GM12878 (cell line): Measurements from ENCODE around the gene NLRC3. TPM values are rescaled to one million over a fixed set of nuclear protein-coding genes. Genes with fewer than 3 reads are reported as not detected.

Source experiments
- ATAC-seq: fragments of 200-7000 bp; cut with Tn5 transposase; 3 replicates; pipeline ENCODE4 v1.9.1; 2020; ENCODE audit warnings: mild to moderate bottlenecking, moderate library complexity
- BruUV-seq: library from RNA; stranded (reverse); fragments of 400-500 nt; replicated peaks from 2 replicates; lab custom pipeline; 2021; lab: Mats Ljungman, UMichigan
- CTCF ChIA-PET: fragments of 300-600 bp; sonication (Branson Sonifier 250); formaldehyde crosslinking; extraction: SDS; loops from one replicate; lab custom pipeline; 2021; ENCODE audit warnings: inconsistent platforms; lab: Yijun Ruan, JAX
- POLR2A ChIA-PET: fragments of 350-600 bp; formaldehyde crosslinking; extraction: SDS; loops from one replicate; lab custom pipeline; 2021; ENCODE audit warnings: inconsistent platforms; lab: Charles Lee
- RAD21 ChIA-PET: fragments of 300-600 bp; sonication (Branson Sonifier 250); formaldehyde crosslinking; loops from one replicate; lab custom pipeline; 2023; ENCODE audit warnings: antibody characterized with exemption; ENCODE audit not compliant: unreplicated experiment; lab: Charles Lee
- SMC1A ChIA-PET: fragments of 300-600 bp; sonication (Branson Sonifier 250); formaldehyde crosslinking; loops from one replicate; lab custom pipeline; 2023; ENCODE audit not compliant: unreplicated experiment, uncharacterized antibody; lab: Charles Lee
- DNase-seq: peaks from one replicate; pipeline ENCODE4 v3.0.0-alpha.2; 2011; ENCODE audit warnings: low read depth, low spot score
- FAIRE-seq: peaks from 3 replicates; lab custom pipeline; 2011; peaks lifted over from hg19 to GRCh38; lab: Jason Lieb, UNC
- H2AFZ ChIP-seq: 2 replicates; pipeline ENCODE4 v1.6.0; 2011; ENCODE audit warnings: low read depth, low read length, control low read depth; ENCODE audit not compliant: control insufficient read depth
- H3K27ac ChIP-seq: 2 replicates; pipeline ENCODE4 v1.5.1; 2011; ENCODE audit warnings: control low read depth; ENCODE audit not compliant: control insufficient read depth, insufficient read depth
- H3K27me3 ChIP-seq, 2 experiments: replicated peaks in 1 of 2; 2 replicates each; pipeline versions ENCODE4 v1.6.0 to v1.6.1; 2011; ENCODE audit warnings: low read length in 1 of 2; ENCODE audit not compliant: control insufficient read depth in 2 of 2, insufficient read depth in 2 of 2
- H3K36me3 ChIP-seq, 2 experiments: 2 replicates each; pipeline ENCODE4 v1.5.1; 2011; ENCODE audit warnings: low read length in 1 of 2; ENCODE audit not compliant: control insufficient read depth in 2 of 2, insufficient read depth in 2 of 2
- H3K4me1 ChIP-seq: 2 replicates; pipeline ENCODE4 v1.6.1; 2011; ENCODE audit warnings: mild to moderate bottlenecking, low read length, moderate library complexity, mixed read lengths; ENCODE audit not compliant: control insufficient read depth, insufficient read depth
- H3K4me2 ChIP-seq: 2 replicates; pipeline ENCODE4 v1.6.0; 2011; ENCODE audit warnings: control low read depth; ENCODE audit not compliant: control insufficient read depth, insufficient read depth
- H3K4me3 ChIP-seq: fragments of 200-600 bp; sonication (generic); 2 replicates; pipeline ENCODE4 v1.5.1; 2016
- H3K79me2 ChIP-seq: 2 replicates; pipeline ENCODE4 v1.6.0; 2011; ENCODE audit warnings: low read length; ENCODE audit not compliant: control insufficient read depth, insufficient read depth
- H3K9ac ChIP-seq: 2 replicates; pipeline ENCODE4 v1.8.0; 2011; ENCODE audit warnings: low read length, control low read depth, mixed read lengths; ENCODE audit not compliant: control insufficient read depth, insufficient read depth
- H3K9me3 ChIP-seq: replicated peaks from 3 replicates; pipeline ENCODE4 v1.5.1; 2011; ENCODE audit warnings: mild to moderate bottlenecking, low read length; ENCODE audit not compliant: control insufficient read depth, insufficient read depth
- H4K20me1 ChIP-seq: 2 replicates; pipeline ENCODE4 v1.6.0; 2011; ENCODE audit not compliant: control insufficient read depth, insufficient read depth
- ASH2L ChIP-seq: fragments of 300-600, 200-600 bp; sonication (generic); IDR thresholded peaks from 2 replicates; pipeline ENCODE4 v1.6.1; 2017; ENCODE audit warnings: low read depth, mild to moderate bottlenecking, borderline replicate concordance
- ETV6 ChIP-seq, 2 experiments: fragments of 450-650 bp in 1 of 2; IDR thresholded peaks in 1 of 2; conservative IDR thresholded peaks in 1 of 2; 2 replicates each; pipeline ENCODE4 v1.6.1; 2014; ENCODE audit warnings: antibody characterized with exemption in 1 of 2, borderline replicate concordance in 1 of 2, low read depth in 1 of 2, mild to moderate bottlenecking in 1 of 2, moderate library complexity in 1 of 2
- HCFC1 ChIP-seq: fragments of 150-350 bp; IDR thresholded peaks from 2 replicates; pipeline ENCODE4 v1.6.1; 2014; ENCODE audit warnings: low read length
- HDAC6 ChIP-seq: fragments of 200-600 bp; sonication (generic); IDR thresholded peaks from one replicate; pipeline ENCODE4 v1.8.0; 2017; ENCODE audit warnings: antibody characterized with exemption; ENCODE audit not compliant: unreplicated experiment
- HDGF ChIP-seq: fragments of 450-650 bp; IDR thresholded peaks from 2 replicates; pipeline ENCODE4 v1.6.1; 2016; ENCODE audit warnings: antibody characterized with exemption
- IKZF1 ChIP-seq: fragments of 450-650 bp; conservative IDR thresholded peaks from 2 replicates; pipeline ENCODE4 v1.6.1; 2017; ENCODE audit warnings: antibody characterized with exemption, mild to moderate bottlenecking
- IKZF2 ChIP-seq, 2 experiments: fragments of 450-650 bp; IDR thresholded peaks; 2 replicates each; pipeline ENCODE4 v1.6.1; 2017; ENCODE audit warnings: mild to moderate bottlenecking in 2 of 2, moderate library complexity in 2 of 2
- LARP7 ChIP-seq: fragments of 450-650 bp; IDR thresholded peaks from 2 replicates; pipeline ENCODE4 v1.6.1; 2017; ENCODE audit warnings: mild to moderate bottlenecking
- MYC ChIP-seq: IDR thresholded peaks from 2 replicates; pipeline ENCODE4 v1.6.1; 2011; ENCODE audit warnings: mild to moderate bottlenecking, low read length, moderate library complexity, inconsistent platforms; ENCODE audit not compliant: insufficient read depth, insufficient replicate concordance, insufficient read length, severe bottlenecking
- NR2C1 ChIP-seq: fragments of 450-650 bp; IDR thresholded peaks from 2 replicates; pipeline ENCODE4 v1.6.1; 2017; ENCODE audit warnings: antibody characterized with exemption, mild to moderate bottlenecking, moderate library complexity
- PML ChIP-seq: IDR thresholded peaks from 2 replicates; pipeline ENCODE4 v1.6.1; 2012; ENCODE audit warnings: low read length, inconsistent platforms
- POLR2AphosphoS5 ChIP-seq: IDR thresholded peaks from 2 replicates; pipeline ENCODE4 v1.6.1; 2011; ENCODE audit warnings: mild to moderate bottlenecking, low read length, inconsistent platforms
- ZNF217 ChIP-seq: fragments of 450-650 bp; IDR thresholded peaks from 2 replicates; pipeline ENCODE4 v1.6.1; 2017; ENCODE audit warnings: antibody characterized with exemption, mild to moderate bottlenecking
- WGBS: methylation state at CpG from one replicate; pipeline ENCODE4 v1.1.6; 2016; ENCODE audit warnings: low lambda C conversion rate; ENCODE audit not compliant: insufficient replicate concordance, insufficient coverage; ENCODE audit errors: missing lambda C conversion rate; 5-methylcytosine and 5-hydroxymethylcytosine counted together
- in situ Hi-C: fragments of 300-500 bp; cut with MboI; formaldehyde crosslinking; loops from 9 replicates; pipeline ENCODE4 v1.14.3; 2018; ENCODE audit warnings: mixed read lengths
- intact Hi-C: fragments of 100-400 bp; cut with micrococcal nuclease; formaldehyde crosslinking; loops from one replicate; pipeline ENCODE4 v1.14.2; 2022; ENCODE audit not compliant: unreplicated experiment
- polyA plus RNA-seq, 11 experiments: library from polyadenylated mRNA; depleted of rRNA in 4 of 11; unstranded in 6 of 11; stranded (reverse) in 5 of 11; fragments of >200 nt; fragmentation: Nextera tagmentation in 4 of 11; fragmentation: Illumina TruSeq in 1 of 11; extraction: Ambion mirVana in 4 of 11; extraction: Trizol in 1 of 11; gene quantifications; 1 replicate in 1 of 11; 2 replicates in 10 of 11; pipeline versions ENCODE4 v1.2.1 to v1.2.3, GENCODE V29; 2011 to 2016; ENCODE audit warnings: inconsistent platforms in 2 of 11, missing spikeins in 2 of 11, low read depth in 1 of 11
- total RNA-seq, 4 experiments: library from RNA; depleted of rRNA in 3 of 4; stranded (reverse); fragments of >200 nt in 3 of 4; fragmentation: Illumina TruSeq in 1 of 4; extraction: Trizol in 1 of 4; gene quantifications; 2 replicates each; pipeline versions ENCODE4 v1.2.1 to v1.2.3, GENCODE V29; 2013 to 2021
- TF ChIP-seq, protein P1 (sequence below): IDR thresholded peaks from 2 replicates; pipeline ENCODE4 v1.6.1; 2012; ENCODE audit warnings: low read depth, low read length, improper control_type of control experiment
- TF ChIP-seq, protein P2 (sequence below): fragments of 450-650 bp; IDR thresholded peaks from 2 replicates; pipeline ENCODE4 v1.6.1; 2018; ENCODE audit warnings: borderline replicate concordance, mild to moderate bottlenecking; ENCODE audit not compliant: partially characterized antibody
- TF ChIP-seq, protein P3 (sequence below): IDR thresholded peaks from 2 replicates; pipeline ENCODE4 v1.6.1; 2011; ENCODE audit warnings: low read depth, low read length, improper control_type of control experiment, borderline replicate concordance
- TF ChIP-seq, protein P4 (sequence below): fragments of 450-650 bp; IDR thresholded peaks from 2 replicates; pipeline ENCODE4 v1.6.1; 2017; ENCODE audit warnings: mild to moderate bottlenecking, moderate library complexity

The NLRC3 gene
- total and polyA plus RNA-seq, 10 of the 15 experiments (the other 5 are each of a cell fraction or from before 2014, with no cell fraction given) = 2.2 to 17.8 (median 7.6) TPM

DNA sequence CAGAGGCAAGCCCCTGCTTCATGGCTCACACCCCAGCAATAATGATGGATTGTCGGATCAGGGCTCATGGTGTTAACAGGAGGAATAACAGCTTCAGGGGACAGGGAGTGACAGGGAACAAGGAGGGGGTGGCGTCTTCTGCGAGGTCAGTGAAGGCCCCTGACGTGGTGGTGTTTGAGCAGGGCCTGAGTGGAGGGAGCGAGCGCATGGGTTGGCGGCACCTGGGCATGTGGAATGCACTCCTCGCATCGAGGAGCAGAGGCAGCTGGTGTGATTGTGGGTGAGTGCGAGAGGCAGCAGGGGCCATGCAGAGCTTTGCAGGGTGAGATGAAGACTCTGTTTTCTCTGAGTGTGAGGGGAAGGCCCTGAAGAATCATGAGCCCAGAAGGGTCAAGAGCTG, 43.1 kb downstream of the NLRC3 start (continued):
- TF ChIP-seq, protein P1, sequence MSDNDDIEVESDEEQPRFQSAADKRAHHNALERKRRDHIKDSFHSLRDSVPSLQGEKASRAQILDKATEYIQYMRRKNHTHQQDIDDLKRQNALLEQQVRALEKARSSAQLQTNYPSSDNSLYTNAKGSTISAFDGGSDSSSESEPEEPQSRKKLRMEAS = no peak
- TF ChIP-seq ETV6 (conservative IDR thresholded peaks at IDR 0.05 in 1 of 2, IDR thresholded peaks at IDR 0.05 in 1 of 2; ENCODE audit: borderline replicate concordance in 1 of 2, low read depth in 1 of 2) (no peak), IKZF1 (no peak), IKZF2 (IDR thresholded peaks at IDR 0.05) (no peak), PML (no peak)
- TF ChIP-seq, protein P2, sequence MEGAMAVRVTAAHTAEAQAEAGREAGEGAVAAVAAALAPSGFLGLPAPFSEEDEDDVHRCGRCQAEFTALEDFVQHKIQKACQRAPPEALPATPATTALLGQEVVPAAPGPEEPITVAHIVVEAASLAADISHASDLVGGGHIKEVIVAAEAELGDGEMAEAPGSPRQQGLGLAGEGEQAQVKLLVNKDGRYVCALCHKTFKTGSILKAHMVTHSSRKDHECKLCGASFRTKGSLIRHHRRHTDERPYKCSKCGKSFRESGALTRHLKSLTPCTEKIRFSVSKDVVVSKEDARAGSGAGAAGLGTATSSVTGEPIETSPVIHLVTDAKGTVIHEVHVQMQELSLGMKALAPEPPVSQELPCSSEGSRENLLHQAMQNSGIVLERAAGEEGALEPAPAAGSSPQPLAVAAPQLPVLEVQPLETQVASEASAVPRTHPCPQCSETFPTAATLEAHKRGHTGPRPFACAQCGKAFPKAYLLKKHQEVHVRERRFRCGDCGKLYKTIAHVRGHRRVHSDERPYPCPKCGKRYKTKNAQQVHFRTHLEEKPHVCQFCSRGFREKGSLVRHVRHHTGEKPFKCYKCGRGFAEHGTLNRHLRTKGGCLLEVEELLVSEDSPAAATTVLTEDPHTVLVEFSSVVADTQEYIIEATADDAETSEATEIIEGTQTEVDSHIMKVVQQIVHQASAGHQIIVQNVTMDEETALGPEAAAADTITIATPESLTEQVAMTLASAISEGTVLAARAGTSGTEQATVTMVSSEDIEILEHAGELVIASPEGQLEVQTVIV = no peak

DNA sequence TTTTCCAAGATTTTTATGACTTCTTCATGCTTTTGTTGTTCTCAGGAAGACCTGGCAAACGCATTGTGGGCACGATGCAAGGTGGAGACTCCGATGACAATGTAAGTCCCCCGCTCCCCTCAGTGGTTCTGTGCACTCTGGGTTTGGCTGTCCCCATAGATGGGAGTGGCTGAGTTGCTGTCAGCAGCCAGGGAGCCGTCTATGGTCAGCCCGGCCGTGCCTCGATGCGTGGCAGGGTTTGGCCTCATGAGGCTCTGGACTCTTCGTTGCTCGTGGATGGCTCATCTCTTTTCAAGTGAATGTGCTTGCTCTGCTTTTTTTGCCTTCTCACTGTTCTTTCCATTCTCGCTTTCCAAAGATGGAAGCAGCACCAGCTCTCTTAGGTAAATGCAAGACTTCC, 44.5 kb downstream of the NLRC3 start:
- in situ Hi-C loops = no loop called here
- Histone ChIP-seq H4K20me1 (no peaks in the 10 kb centered on the region), H3K9me3 (no peaks in the 10 kb centered on the region), H3K4me2 (no peak overlapping the region), H3K4me1 (no peaks in the 10 kb centered on the region), H3K4me3 (no peak overlapping the region), H3K79me2 (no peaks in the 10 kb centered on the region), H3K27ac (no peak overlapping the region), H3K36me3 (no peaks in the 10 kb centered on the region; a peak in 1 of 4 replicates), H3K9ac (no peak overlapping the region), H3K27me3 (no peaks in the 10 kb centered on the region), H2AFZ (no peak overlapping the region)
- DNase-seq = no peak
- no peak for FAIRE-seq
- no TSS peak for BruUV-seq
- intact Hi-C loops = no loop called here
- POLR2A ChIA-PET = no interaction called here
- CTCF ChIA-PET = interaction anchor here (0.7 kb wide), 1 partner anchor 44 kb away, joined by 3 read pairs; the partner anchor contains the start of gene NLRC3
- RAD21 ChIA-PET = no interaction called here
- SMC1A ChIA-PET = no interaction called here
- WGBS = 99% methylated on average over 12 of the region's 12 CpGs
- no peak for ATAC-seq
- TF ChIP-seq PML = no peak
- TF ChIP-seq ASH2L = no peak
- TF ChIP-seq ZNF217 = no peak
- no peak for TF ChIP-seq LARP7
- TF ChIP-seq, protein P3, sequence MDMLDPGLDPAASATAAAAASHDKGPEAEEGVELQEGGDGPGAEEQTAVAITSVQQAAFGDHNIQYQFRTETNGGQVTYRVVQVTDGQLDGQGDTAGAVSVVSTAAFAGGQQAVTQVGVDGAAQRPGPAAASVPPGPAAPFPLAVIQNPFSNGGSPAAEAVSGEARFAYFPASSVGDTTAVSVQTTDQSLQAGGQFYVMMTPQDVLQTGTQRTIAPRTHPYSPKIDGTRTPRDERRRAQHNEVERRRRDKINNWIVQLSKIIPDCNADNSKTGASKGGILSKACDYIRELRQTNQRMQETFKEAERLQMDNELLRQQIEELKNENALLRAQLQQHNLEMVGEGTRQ = no peak
- TF ChIP-seq NR2C1 = no peak
- TF ChIP-seq POLR2AphosphoS5 = no peak
- TF ChIP-seq, protein P4, sequence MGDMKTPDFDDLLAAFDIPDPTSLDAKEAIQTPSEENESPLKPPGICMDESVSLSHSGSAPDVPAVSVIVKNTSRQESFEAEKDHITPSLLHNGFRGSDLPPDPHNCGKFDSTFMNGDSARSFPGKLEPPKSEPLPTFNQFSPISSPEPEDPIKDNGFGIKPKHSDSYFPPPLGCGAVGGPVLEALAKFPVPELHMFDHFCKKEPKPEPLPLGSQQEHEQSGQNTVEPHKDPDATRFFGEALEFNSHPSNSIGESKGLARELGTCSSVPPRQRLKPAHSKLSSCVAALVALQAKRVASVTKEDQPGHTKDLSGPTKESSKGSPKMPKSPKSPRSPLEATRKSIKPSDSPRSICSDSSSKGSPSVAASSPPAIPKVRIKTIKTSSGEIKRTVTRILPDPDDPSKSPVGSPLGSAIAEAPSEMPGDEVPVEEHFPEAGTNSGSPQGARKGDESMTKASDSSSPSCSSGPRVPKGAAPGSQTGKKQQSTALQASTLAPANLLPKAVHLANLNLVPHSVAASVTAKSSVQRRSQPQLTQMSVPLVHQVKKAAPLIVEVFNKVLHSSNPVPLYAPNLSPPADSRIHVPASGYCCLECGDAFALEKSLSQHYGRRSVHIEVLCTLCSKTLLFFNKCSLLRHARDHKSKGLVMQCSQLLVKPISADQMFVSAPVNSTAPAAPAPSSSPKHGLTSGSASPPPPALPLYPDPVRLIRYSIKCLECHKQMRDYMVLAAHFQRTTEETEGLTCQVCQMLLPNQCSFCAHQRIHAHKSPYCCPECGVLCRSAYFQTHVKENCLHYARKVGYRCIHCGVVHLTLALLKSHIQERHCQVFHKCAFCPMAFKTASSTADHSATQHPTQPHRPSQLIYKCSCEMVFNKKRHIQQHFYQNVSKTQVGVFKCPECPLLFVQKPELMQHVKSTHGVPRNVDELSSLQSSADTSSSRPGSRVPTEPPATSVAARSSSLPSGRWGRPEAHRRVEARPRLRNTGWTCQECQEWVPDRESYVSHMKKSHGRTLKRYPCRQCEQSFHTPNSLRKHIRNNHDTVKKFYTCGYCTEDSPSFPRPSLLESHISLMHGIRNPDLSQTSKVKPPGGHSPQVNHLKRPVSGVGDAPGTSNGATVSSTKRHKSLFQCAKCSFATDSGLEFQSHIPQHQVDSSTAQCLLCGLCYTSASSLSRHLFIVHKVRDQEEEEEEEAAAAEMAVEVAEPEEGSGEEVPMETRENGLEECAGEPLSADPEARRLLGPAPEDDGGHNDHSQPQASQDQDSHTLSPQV = no peak
- no peak for TF ChIP-seq HDAC6
- no peak for TF ChIP-seq MYC
- no peak for TF ChIP-seq HDGF
- no peak for TF ChIP-seq HCFC1
